Tibial nerve (tissue), 4 donors: ENCODE measurements around the gene C3orf22.

Experiments
- EP300 ChIP-seq, 2 donors: sonication (generic); formaldehyde crosslinking; IDR thresholded peaks; one replicate each; pipeline ENCODE4 v1.6.1; 2017; ENCODE audit warnings: antibody characterized with exemption in 2 of 2, mild to moderate bottlenecking in 1 of 2
- POLR2A ChIP-seq, 2 donors: fragments of 450-650 bp; IDR thresholded peaks; one replicate each; pipeline ENCODE4 v1.6.1; 2017; ENCODE audit warnings: antibody characterized with exemption in 2 of 2, mild to moderate bottlenecking in 2 of 2, moderate library complexity in 2 of 2
- TF ChIP-seq, protein P1 (sequence below), 5 experiments: fragments of 200-600 bp in 3 of 5; fragments of 450-650 bp in 2 of 5; sonication (generic) in 3 of 5; IDR thresholded peaks; one replicate each; pipeline ENCODE4 v1.5.1; 2016 to 2019; ENCODE audit warnings: antibody characterized with exemption in 5 of 5, mild to moderate bottlenecking in 3 of 5, moderate library complexity in 2 of 5

- TF ChIP-seq, protein P1, sequence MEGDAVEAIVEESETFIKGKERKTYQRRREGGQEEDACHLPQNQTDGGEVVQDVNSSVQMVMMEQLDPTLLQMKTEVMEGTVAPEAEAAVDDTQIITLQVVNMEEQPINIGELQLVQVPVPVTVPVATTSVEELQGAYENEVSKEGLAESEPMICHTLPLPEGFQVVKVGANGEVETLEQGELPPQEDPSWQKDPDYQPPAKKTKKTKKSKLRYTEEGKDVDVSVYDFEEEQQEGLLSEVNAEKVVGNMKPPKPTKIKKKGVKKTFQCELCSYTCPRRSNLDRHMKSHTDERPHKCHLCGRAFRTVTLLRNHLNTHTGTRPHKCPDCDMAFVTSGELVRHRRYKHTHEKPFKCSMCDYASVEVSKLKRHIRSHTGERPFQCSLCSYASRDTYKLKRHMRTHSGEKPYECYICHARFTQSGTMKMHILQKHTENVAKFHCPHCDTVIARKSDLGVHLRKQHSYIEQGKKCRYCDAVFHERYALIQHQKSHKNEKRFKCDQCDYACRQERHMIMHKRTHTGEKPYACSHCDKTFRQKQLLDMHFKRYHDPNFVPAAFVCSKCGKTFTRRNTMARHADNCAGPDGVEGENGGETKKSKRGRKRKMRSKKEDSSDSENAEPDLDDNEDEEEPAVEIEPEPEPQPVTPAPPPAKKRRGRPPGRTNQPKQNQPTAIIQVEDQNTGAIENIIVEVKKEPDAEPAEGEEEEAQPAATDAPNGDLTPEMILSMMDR (IDR thresholded peaks at IDR 0.05) = no peak
- TF ChIP-seq POLR2A (IDR thresholded peaks at IDR 0.05) (no peak), EP300 (IDR thresholded peaks at IDR 0.05) (no peak)
Observed at GRCh38 chr3:126538966-126539365, 19.8 kb downstream of the C3orf22 start.
